Endothelial cell of umbilical vein (primary cell): Measurements from ENCODE around the gene ANKK1. TPM values are rescaled to one million over a fixed set of nuclear protein-coding genes. Genes with fewer than 3 reads are reported as not detected.

Experiments used
- BruUV-seq: library from RNA; stranded (reverse); fragments of 400-500 nt; replicated peaks from 2 replicates; lab custom pipeline; 2021; lab: Mats Ljungman, UMichigan
- CTCF ChIA-PET: fragments of 300-600, 350-600 bp; sonication (Branson Sonifier 250); formaldehyde crosslinking; loops from one replicate; lab custom pipeline; 2021; ENCODE audit warnings: antibody characterized with exemption, inconsistent platforms; lab: Charles Lee
- POLR2A ChIA-PET: fragments of 300-600, 350-600 bp; sonication (Branson Sonifier 250); formaldehyde crosslinking; loops from one replicate; lab custom pipeline; 2021; ENCODE audit warnings: antibody characterized with exemption, inconsistent platforms; lab: Charles Lee
- DNase-seq: peaks from one replicate; pipeline ENCODE4 v3.0.0-alpha.2; 2011; ENCODE audit warnings: low read depth, low spot score
- FAIRE-seq: peaks from 2 replicates; lab custom pipeline; 2011; peaks lifted over from hg19 to GRCh38; lab: Jason Lieb, UNC
- H2AFZ ChIP-seq: 2 replicates; pipeline ENCODE4 v1.6.0; 2012; ENCODE audit warnings: low read depth, low read length, control low read depth, inconsistent platforms
- H3K27ac ChIP-seq: 2 replicates; pipeline ENCODE4 v1.5.1; 2011; ENCODE audit warnings: low read depth, mild to moderate bottlenecking, control low read depth, low read length, moderate library complexity; ENCODE audit not compliant: insufficient read depth
- H3K27me3 ChIP-seq, 2 experiments: 2 replicates each; pipeline versions ENCODE4 v1.6.0 to v1.6.1; 2011; ENCODE audit warnings: low read length in 2 of 2, mixed read lengths in 1 of 2; ENCODE audit not compliant: control insufficient read depth in 2 of 2, insufficient read depth in 2 of 2
- H3K36me3 ChIP-seq, 2 experiments: 2 replicates in 1 of 2; 3 replicates in 1 of 2; pipeline ENCODE4 v1.5.1; 2011; ENCODE audit warnings: low read length in 2 of 2, mild to moderate bottlenecking in 1 of 2, moderate library complexity in 1 of 2; ENCODE audit not compliant: control insufficient read depth in 2 of 2, insufficient read depth in 2 of 2; ENCODE audit errors: extremely low read depth in 1 of 2
- H3K4me1 ChIP-seq: 3 replicates; pipeline ENCODE4 v1.5.1; 2011; ENCODE audit warnings: mild to moderate bottlenecking, low read length; ENCODE audit not compliant: control insufficient read depth, insufficient read depth; ENCODE audit errors: extremely low read depth
- H3K4me2 ChIP-seq: 2 replicates; pipeline ENCODE4 v1.6.1; 2011; ENCODE audit warnings: low read length, control low read depth, mixed read lengths; ENCODE audit not compliant: insufficient read depth
- H3K4me3 ChIP-seq, 3 experiments: fragments of 200-600 bp in 1 of 3; sonication (generic), shearing (Covaris generic) in 1 of 3; replicated peaks in 1 of 3; 2 replicates each; pipeline ENCODE4 v1.5.1; 2011 to 2016; ENCODE audit warnings: control low read depth in 3 of 3, low read length in 3 of 3, mild to moderate bottlenecking in 2 of 3, inconsistent platforms in 1 of 3, low read depth in 1 of 3, moderate library complexity in 1 of 3; ENCODE audit not compliant: insufficient read depth in 1 of 3
- H3K79me2 ChIP-seq: 2 replicates; pipeline ENCODE4 v1.6.0; 2012; ENCODE audit warnings: low read length, inconsistent platforms; ENCODE audit not compliant: control insufficient read depth, insufficient read depth
- H3K9ac ChIP-seq: replicated peaks from 2 replicates; pipeline ENCODE3; 2011; ENCODE audit warnings: low read length, control low read depth; ENCODE audit not compliant: insufficient read depth; ENCODE audit errors: extremely low read depth
- H3K9me1 ChIP-seq: replicated peaks from 3 replicates; pipeline ENCODE4 v1.6.0; 2011; ENCODE audit warnings: mild to moderate bottlenecking, low read length; ENCODE audit not compliant: control insufficient read depth, insufficient read depth; ENCODE audit errors: extremely low read depth
- H3K9me3 ChIP-seq: replicated peaks from 2 replicates; pipeline ENCODE4 v1.5.1; 2012; ENCODE audit warnings: low read length, inconsistent platforms; ENCODE audit not compliant: control insufficient read depth, insufficient read depth
- H4K20me1 ChIP-seq: replicated peaks from 2 replicates; pipeline ENCODE3; 2011; ENCODE audit warnings: mild to moderate bottlenecking, low read length; ENCODE audit not compliant: control insufficient read depth, insufficient read depth; ENCODE audit errors: extremely low read depth
- EZH2 ChIP-seq: IDR thresholded peaks from 2 replicates; pipeline ENCODE4 v1.6.1; 2012; ENCODE audit warnings: borderline replicate concordance, low read depth, mild to moderate bottlenecking, moderate library complexity, low read length, inconsistent platforms; ENCODE audit not compliant: severe bottlenecking
- GATA2 ChIP-seq: IDR thresholded peaks from 2 replicates; pipeline ENCODE4 v1.7.0; 2011; ENCODE audit warnings: low read depth, mild to moderate bottlenecking, moderate library complexity, mixed read lengths, low read length; ENCODE audit not compliant: insufficient read length, insufficient read depth
- JUN ChIP-seq: IDR thresholded peaks from 2 replicates; pipeline ENCODE4 v1.6.1; 2011; ENCODE audit warnings: borderline replicate concordance, low read depth; ENCODE audit not compliant: insufficient read length, insufficient read depth
- POLR2A ChIP-seq: IDR thresholded peaks from 2 replicates; pipeline ENCODE4 v1.6.1; 2012; ENCODE audit warnings: low read depth, mild to moderate bottlenecking, control low read depth, low read length
- POLR2AphosphoS5 ChIP-seq: IDR thresholded peaks from 2 replicates; pipeline ENCODE4 v1.6.1; 2012; ENCODE audit warnings: low read depth, mild to moderate bottlenecking, control low read depth, low read length, moderate library complexity; ENCODE audit not compliant: insufficient read depth
- dilution Hi-C: fragments of 300-500 bp; cut with MboI; formaldehyde crosslinking; loops from one replicate; pipeline ENCODE4 v1.15.0; 2019; ENCODE audit warnings: low sequenced_read_pairs; ENCODE audit not compliant: extremely low pct_ligation_motif_present
- intact Hi-C: fragments of 100-400 bp; cut with micrococcal nuclease; formaldehyde crosslinking; loops from one replicate; pipeline ENCODE4 v1.10.0; 2022
- polyA plus RNA-seq, 4 experiments: library from polyadenylated mRNA; depleted of rRNA in 3 of 4; stranded (reverse) in 3 of 4; unstranded in 1 of 4; fragments of >200 nt; gene quantifications; 2 replicates each; pipeline versions ENCODE4 v1.2.1 to v1.2.3, GENCODE V29; 2011 to 2012; ENCODE audit warnings: missing spikeins in 1 of 4
- total RNA-seq: library from RNA; stranded (reverse); gene quantifications from 2 replicates; pipeline ENCODE4 v1.2.3, GENCODE V29; 2021
- TF ChIP-seq, protein P1 (sequence below), 2 donors: IDR thresholded peaks; 1 replicate in 1 of 2; 2 replicates in 1 of 2; pipeline ENCODE4 v1.5.1; 2011; ENCODE audit warnings: low read length in 2 of 2, mild to moderate bottlenecking in 2 of 2, moderate library complexity in 2 of 2, control low read depth in 1 of 2, inconsistent platforms in 1 of 2, low read depth in 1 of 2; ENCODE audit not compliant: insufficient read depth in 1 of 2; ENCODE audit errors: extremely low read depth in 1 of 2

The ANKK1 gene
- total and polyA plus RNA-seq, 2 donors (not counting 3 experiments of a cell fraction or from before 2014, with no cell fraction given): not detected

DNA sequence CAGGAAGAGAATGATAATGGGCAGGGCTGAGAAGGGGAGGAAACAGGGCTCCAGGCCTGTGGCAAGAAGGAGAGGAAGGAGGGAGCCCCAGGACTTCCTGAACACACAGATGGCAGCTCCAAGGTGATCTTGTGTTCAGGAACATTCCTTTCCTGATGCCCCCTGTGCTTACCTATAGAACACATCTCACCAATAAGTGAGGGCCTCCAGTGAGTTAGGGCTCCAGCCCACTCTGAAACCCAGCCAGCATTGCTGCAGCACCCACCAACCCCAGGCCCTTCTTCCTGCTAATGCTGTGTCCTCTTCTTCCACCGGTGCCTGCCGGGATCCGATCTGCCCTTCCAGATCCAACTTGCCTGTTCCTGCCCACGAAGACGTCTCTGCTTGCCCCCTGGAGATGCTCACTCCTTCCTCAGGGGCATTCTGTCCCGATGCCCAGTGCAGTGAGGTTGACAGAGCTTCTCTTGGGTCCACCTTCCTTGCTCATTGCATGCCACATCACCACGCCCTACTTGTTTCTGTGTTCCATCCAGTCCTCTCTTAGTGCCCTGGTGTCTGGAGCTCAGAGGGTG, 17.4 kb downstream of the ANKK1 start:
- H3K27me3 ChIP-seq: no peaks in the 10 kb centered on the region
- dilution Hi-C loops: no loop called here
- no peaks in the 10 kb centered on the region for H3K36me3 ChIP-seq
- no peaks in the 10 kb centered on the region for H3K4me1 ChIP-seq
- TF ChIP-seq EZH2: no peak
- no peak for TF ChIP-seq POLR2AphosphoS5
- TF ChIP-seq, protein P1, sequence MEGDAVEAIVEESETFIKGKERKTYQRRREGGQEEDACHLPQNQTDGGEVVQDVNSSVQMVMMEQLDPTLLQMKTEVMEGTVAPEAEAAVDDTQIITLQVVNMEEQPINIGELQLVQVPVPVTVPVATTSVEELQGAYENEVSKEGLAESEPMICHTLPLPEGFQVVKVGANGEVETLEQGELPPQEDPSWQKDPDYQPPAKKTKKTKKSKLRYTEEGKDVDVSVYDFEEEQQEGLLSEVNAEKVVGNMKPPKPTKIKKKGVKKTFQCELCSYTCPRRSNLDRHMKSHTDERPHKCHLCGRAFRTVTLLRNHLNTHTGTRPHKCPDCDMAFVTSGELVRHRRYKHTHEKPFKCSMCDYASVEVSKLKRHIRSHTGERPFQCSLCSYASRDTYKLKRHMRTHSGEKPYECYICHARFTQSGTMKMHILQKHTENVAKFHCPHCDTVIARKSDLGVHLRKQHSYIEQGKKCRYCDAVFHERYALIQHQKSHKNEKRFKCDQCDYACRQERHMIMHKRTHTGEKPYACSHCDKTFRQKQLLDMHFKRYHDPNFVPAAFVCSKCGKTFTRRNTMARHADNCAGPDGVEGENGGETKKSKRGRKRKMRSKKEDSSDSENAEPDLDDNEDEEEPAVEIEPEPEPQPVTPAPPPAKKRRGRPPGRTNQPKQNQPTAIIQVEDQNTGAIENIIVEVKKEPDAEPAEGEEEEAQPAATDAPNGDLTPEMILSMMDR (IDR thresholded peaks at IDR 0.05; ENCODE audit: extremely low read depth in 1 of 2, insufficient read depth in 1 of 2, low read depth in 1 of 2, low read length in 2 of 2): no peak
- no peak for TF ChIP-seq GATA2
- no peak for TF ChIP-seq JUN
- TF ChIP-seq POLR2A: no peak
- H3K9me3 ChIP-seq: no peaks in the 10 kb centered on the region
- DNase-seq (no peak), FAIRE-seq (no peak)
- H3K4me2 ChIP-seq: no peak overlapping the region
- POLR2A ChIA-PET: no interaction called here
- no peaks in the 10 kb centered on the region for H4K20me1 ChIP-seq
- H3K4me3 ChIP-seq: no peak overlapping the region
- H3K79me2 ChIP-seq: no peaks in the 10 kb centered on the region
- CTCF ChIA-PET: no interaction called here
- no peak overlapping the region for H3K27ac ChIP-seq
- no TSS peak for BruUV-seq
- no peak overlapping the region for H3K9ac ChIP-seq
- intact Hi-C loops: no loop called here
- H3K9me1 ChIP-seq: no peaks in the 10 kb centered on the region
- no peak overlapping the region for H2AFZ ChIP-seq
